T-cell (primary cell): Measurements from ENCODE around the gene ATG4B. TPM values are rescaled to one million over a fixed set of nuclear protein-coding genes. Genes with fewer than 3 reads are reported as not detected.
"Not testable (repeated sequence)": the region's sequence is repeated elsewhere in the genome, so short reads cannot be mapped to it uniquely, and the experiment has no call there.

Experiments
- ATAC-seq, 4 experiments: fragments of 200-7000 bp in 3 of 4; fragments of 150-1000 bp in 1 of 4; cut with Tn5 transposase; replicated peaks in 1 of 4; 1 replicate in 3 of 4; 2 replicates in 1 of 4; pipeline ENCODE4 v1.10.0; 2021; ENCODE audit warnings: moderate library complexity in 3 of 4, mild to moderate bottlenecking in 2 of 4, moderate number of reproducible peaks in 1 of 4
- CTCF ChIA-PET, 2 donors: fragments of 300-600 bp; sonication (Branson Sonifier 250); formaldehyde crosslinking; loops; one replicate each; lab custom pipeline; 2022; ENCODE audit warnings: antibody characterized with exemption in 2 of 2; lab: Charles Lee
- POLR2A ChIA-PET, 2 donors: fragments of 300-600 bp; sonication (Branson Sonifier 250); formaldehyde crosslinking; loops; one replicate each; lab custom pipeline; 2022; ENCODE audit warnings: antibody characterized with exemption in 2 of 2; lab: Charles Lee
- DNase-seq, 35 experiments: peaks; one replicate each; pipeline versions ENCODE4 v3.0.0 to v3.0.0-alpha.2; 2013 to 2023
- H3K27ac ChIP-seq: one replicate; pipeline ENCODE4 v1.5.1; 2013; ENCODE audit warnings: low read length
- H3K27me3 ChIP-seq, 2 experiments: replicated peaks in 1 of 2; 1 replicate in 1 of 2; 2 replicates in 1 of 2; pipeline versions ENCODE4 v1.6.1 to v1.7.0; 2013; ENCODE audit warnings: low read length in 1 of 2, mixed read lengths in 1 of 2; ENCODE audit not compliant: control insufficient read depth in 2 of 2, insufficient read depth in 2 of 2; ENCODE audit errors: extremely low read depth in 1 of 2
- H3K36me3 ChIP-seq, 2 donors: 1 replicate in 1 of 2; 2 replicates in 1 of 2; pipeline versions ENCODE4 v1.6.1 to v1.7.0; 2013; ENCODE audit warnings: low read length in 1 of 2; ENCODE audit not compliant: control insufficient read depth in 2 of 2, insufficient read depth in 1 of 2; ENCODE audit errors: extremely low read depth in 1 of 2
- H3K4me1 ChIP-seq, 2 experiments: 1 replicate in 1 of 2; 2 replicates in 1 of 2; pipeline versions ENCODE4 v1.6.1 to v1.7.0; 2013; ENCODE audit warnings: low read length in 2 of 2, mixed read lengths in 1 of 2; ENCODE audit not compliant: insufficient read depth in 2 of 2, control insufficient read depth in 1 of 2; ENCODE audit errors: extremely low read depth in 1 of 2
- H3K4me3 ChIP-seq, 2 donors: 1 replicate in 1 of 2; 2 replicates in 1 of 2; pipeline versions ENCODE4 v1.5.1 to v1.7.0; 2013; ENCODE audit warnings: mild to moderate bottlenecking in 2 of 2, low read length in 1 of 2, moderate library complexity in 1 of 2; ENCODE audit not compliant: control insufficient read depth in 1 of 2; ENCODE audit errors: extremely low read depth in 1 of 2
- H3K9me3 ChIP-seq: 2 replicates; pipeline ENCODE4 v1.7.0; 2013
- H3K27ac Mint-ChIP-seq, 2 donors: one replicate each; pipeline ENCODE4 v1.8.0; 2020 to 2021; ENCODE audit warnings: mild to moderate bottlenecking in 2 of 2, mixed read lengths in 2 of 2
- H3K27me3 Mint-ChIP-seq, 2 donors: one replicate each; pipeline ENCODE4 v1.8.0; 2021 to 2022; ENCODE audit warnings: mixed read lengths in 2 of 2
- H3K36me3 Mint-ChIP-seq: one replicate; pipeline ENCODE4 v1.8.0; 2021; ENCODE audit warnings: mixed read lengths
- H3K4me1 Mint-ChIP-seq, 3 donors: one replicate each; pipeline ENCODE4 v1.8.0; 2020 to 2022; ENCODE audit warnings: mixed read lengths in 3 of 3, mild to moderate bottlenecking in 1 of 3
- H3K4me3 Mint-ChIP-seq, 3 donors: one replicate each; pipeline ENCODE4 v1.8.0; 2020 to 2022; ENCODE audit warnings: mild to moderate bottlenecking in 3 of 3, mixed read lengths in 3 of 3, moderate library complexity in 3 of 3
- H3K9me3 Mint-ChIP-seq, 3 donors: one replicate each; pipeline ENCODE4 v1.8.0; 2020 to 2022; ENCODE audit warnings: mixed read lengths in 3 of 3
- WGBS: methylation state at CpG from one replicate; pipeline ENCODE4 v1.1.5; 2013; ENCODE audit warnings: missing lambda C conversion rate; ENCODE audit not compliant: insufficient coverage; 5-methylcytosine and 5-hydroxymethylcytosine counted together
- total RNA-seq, 35 experiments: library from RNA in 6 of 35; stranded (reverse) in 6 of 35; fragments of 120-200 nt in 1 of 35; gene quantifications; one replicate each; pipeline versions ENCODE4 v1.2.1 to v1.2.4 and lab custom pipeline; 2013 to 2026

Gene ATG4B
- total RNA-seq (100 to 1,000 TPM in 4 of 5 donors, 10 to 100 TPM in 1; 98.4 to 127 (median 108) TPM), total RNA-seq (lab: John Stamatoyannopoulos, UW) (54.5 to 111 (median 70.3) reads per million in 29 experiments)
- 44.3 TPM for total RNA-seq (2013)

- Histone ChIP-seq H3K27ac (peak within 1 kb of the TSS; percentile 85), H3K27me3 (peaks cover 0 to 2% of the 10 kb centered on the region in 2 experiments), H3K4me3 (peak within 1 kb of the TSS; percentile 88 to 99), H3K9me3 (no peaks in the 10 kb centered on the region), H3K36me3 (peaks cover 15 to 21% of the 10 kb centered on the region in 2 donors), H3K4me1 (peaks cover 13 to 36% of the 10 kb centered on the region in 2 experiments)
- H3K4me1 Mint-ChIP-seq = peaks cover 56 to 59% (median 57%) of the 10 kb centered on the region in 3 donors
- H3K36me3 Mint-ChIP-seq = peaks cover 4% of the 10 kb centered on the region
- POLR2A ChIA-PET = interaction anchor here (0.5 to 1.0 kb wide), 5 partner anchors 19 to 810 kb away, joined by 3 to 7 read pairs (median 4); partner anchors contain the start of gene DTYMK (in 1 of the 2)
- peak; percentile 31 to 85 (median 66) for DNase-seq
- under 1% methylated on average over 122 of the region's 123 CpGs for WGBS
- H3K27ac Mint-ChIP-seq = peak within 1 kb of the TSS; percentile 90 to 91
- peak; percentile 76 to 80 (median 80) for ATAC-seq
- CTCF ChIA-PET = interaction anchor here in 1 of 2 donors (0.6 to 1.2 kb wide), 3 partner anchors 10 to 27 kb away, joined by 3 to 5 read pairs (median 3); no protein-coding TSS in a partner anchor
- no peaks in the 10 kb centered on the region for H3K27me3 Mint-ChIP-seq
- no peaks in the 10 kb centered on the region for H3K9me3 Mint-ChIP-seq
- peak within 1 kb of the TSS; percentile 83 to 93 (median 89) for H3K4me3 Mint-ChIP-seq
These were observed at the start of gene ATG4B, which contains the start of gene THAP4 for GRCh38 chr2:241637018-241637794. Gene ATG4B, plus strand, starts transcription at chr2:241637693. Its CDS starts 22 bp downstream, at chr2:241637715. Gene THAP4, minus strand, starts transcription at chr2:241637158. Its CDS starts 141 bp downstream, at chr2:241637017.

GRCh38 chr2:241589863-241590262 lies 47.6 kb upstream of the ATG4B start:
- H3K27me3 Mint-ChIP-seq, H3K4me1 Mint-ChIP-seq, H3K27ac ChIP-seq, H3K27me3 ChIP-seq, H3K4me3 Mint-ChIP-seq, H3K4me1 ChIP-seq, DNase-seq, POLR2A ChIA-PET, H3K9me3 ChIP-seq, CTCF ChIA-PET, H3K4me3 ChIP-seq, H3K27ac Mint-ChIP-seq, ATAC-seq: not testable (repeated sequence)
- WGBS = 98% methylated on average over 17 of the region's 17 CpGs
- Mint-ChIP-seq H3K9me3 (peaks cover 5 to 19% (median 13%) of the 10 kb centered on the region in 3 donors), H3K36me3 (peaks cover 25% of the 10 kb centered on the region)
- H3K36me3 ChIP-seq = peaks cover 10 to 26% of the 10 kb centered on the region in 2 donors

DNA sequence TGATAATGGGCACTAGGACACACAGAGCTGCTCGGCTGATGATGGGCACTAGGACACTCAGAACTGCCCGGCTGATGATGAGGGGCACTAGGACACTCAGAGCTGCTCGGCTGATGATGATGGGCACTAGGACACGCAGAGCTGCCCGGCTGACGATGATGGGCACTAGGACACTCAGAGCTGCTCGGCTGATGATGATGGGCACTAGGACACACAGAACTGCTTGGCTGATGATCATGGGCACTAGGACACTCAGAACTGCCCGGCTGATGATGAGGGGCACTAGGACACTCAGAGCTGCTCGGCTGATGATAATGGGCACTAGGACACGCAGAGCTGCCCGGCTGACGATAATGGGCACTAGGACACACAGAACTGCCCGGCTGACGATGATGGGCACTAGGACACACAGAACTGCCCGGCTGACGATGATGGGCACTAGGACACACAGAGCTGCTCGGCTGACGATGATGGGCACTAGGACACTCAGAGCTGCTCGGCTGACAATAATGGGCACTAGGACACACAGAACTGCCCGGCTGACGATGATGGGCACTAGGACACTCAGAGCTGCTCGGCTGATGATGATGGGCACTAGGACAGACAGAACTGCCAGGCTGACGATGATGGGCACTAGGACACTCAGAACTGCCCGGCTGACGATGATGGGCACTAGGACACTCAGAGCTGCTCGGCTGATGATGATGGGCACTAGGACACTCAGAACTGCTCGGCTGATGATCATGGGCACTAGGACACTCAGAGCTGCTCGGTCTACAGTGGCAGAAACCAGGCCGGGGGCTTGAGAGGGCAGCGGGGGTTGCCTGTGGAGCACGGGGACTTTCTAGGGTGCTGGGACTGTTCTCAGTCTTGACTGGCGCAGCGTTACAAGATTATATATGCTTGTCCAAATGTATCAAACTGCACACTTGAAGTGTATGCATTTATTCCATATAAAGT lies 46.7 kb upstream of the ATG4B start:
- not testable (repeated sequence) for H3K4me1 ChIP-seq, H3K27ac Mint-ChIP-seq, H3K4me1 Mint-ChIP-seq, H3K9me3 ChIP-seq, DNase-seq, H3K4me3 ChIP-seq, H3K4me3 Mint-ChIP-seq, H3K27me3 Mint-ChIP-seq, ATAC-seq, H3K27me3 ChIP-seq, H3K27ac ChIP-seq
- Mint-ChIP-seq H3K36me3 (peaks cover 18% of the 10 kb centered on the region), H3K9me3 (peaks cover 5 to 19% (median 13%) of the 10 kb centered on the region in 3 donors)
- H3K36me3 ChIP-seq = peaks cover 9 to 24% of the 10 kb centered on the region in 2 donors
- ChIA-PET CTCF (interaction anchor here in 1 of 2 donors (0.7 kb wide), 1 partner anchor 283 kb away, joined by 3 read pairs; no protein-coding TSS in a partner anchor), POLR2A (interaction anchor here in 1 of 2 donors (0.6 kb wide), 1 partner anchor 286 kb away, joined by 3 read pairs; no protein-coding TSS in a partner anchor)
- WGBS = 92% methylated on average over 31 of the region's 33 CpGs

- Histone ChIP-seq H3K4me1 (no peaks in the 10 kb centered on the region), H3K27ac (no peak overlapping the region), H3K36me3 (peaks cover 9 to 22% of the 10 kb centered on the region in 2 donors), H3K4me3 (no peak overlapping the region), H3K27me3 (no peaks in the 10 kb centered on the region), H3K9me3 (no peaks in the 10 kb centered on the region)
- H3K9me3 Mint-ChIP-seq = peaks cover 0 to 8% (median 5%) of the 10 kb centered on the region in 3 donors
- CTCF ChIA-PET = no interaction called here
- POLR2A ChIA-PET = no interaction called here
- no peak overlapping the region for H3K4me3 Mint-ChIP-seq
- ATAC-seq (no peak), DNase-seq (no peak)
- H3K27ac Mint-ChIP-seq = peak overlapping the region in 1 of 2 donors; percentile 16
- H3K36me3 Mint-ChIP-seq = peaks cover 7% of the 10 kb centered on the region
- WGBS = 92% methylated on average over 15 of the region's 18 CpGs
- H3K27me3 Mint-ChIP-seq = no peaks in the 10 kb centered on the region
- no peaks in the 10 kb centered on the region for H3K4me1 Mint-ChIP-seq
These were observed 45.2 kb upstream of the ATG4B start for GRCh38 chr2:241592126-241592845.

GRCh38 chr2:241593271-241593670 lies 44.2 kb upstream of the ATG4B start:
- Mint-ChIP-seq H3K27me3 (no peaks in the 10 kb centered on the region), H3K4me3 (no peak overlapping the region), H3K9me3 (peaks cover 0 to 4% (median 3%) of the 10 kb centered on the region in 3 donors), H3K36me3 (peaks cover 14% of the 10 kb centered on the region), H3K27ac (no peak overlapping the region), H3K4me1 (no peaks in the 10 kb centered on the region)
- ATAC-seq = no peak
- no peak overlapping the region for H3K4me3 ChIP-seq
- DNase-seq = no peak
- H3K9me3 ChIP-seq = no peaks in the 10 kb centered on the region
- POLR2A ChIA-PET = no interaction called here
- H3K27me3 ChIP-seq = no peaks in the 10 kb centered on the region
- CTCF ChIA-PET = no interaction called here
- 94% methylated on average over 11 of the region's 16 CpGs for WGBS
- H3K36me3 ChIP-seq = peaks cover 9 to 16% of the 10 kb centered on the region in 2 donors
- H3K27ac ChIP-seq = no peak overlapping the region
- no peaks in the 10 kb centered on the region for H3K4me1 ChIP-seq
